GM23248 (cell line): Measurements from ENCODE around the gene SIGLEC1. TPM values are rescaled to one million over a fixed set of nuclear protein-coding genes. Genes with fewer than 3 reads are reported as not detected.
A peak's percentile ranks its signal among the peaks of the same experiment; 100 is the strongest.

Experiments used
- DNase-seq: peaks from one replicate; pipeline ENCODE4 v3.0.0-alpha.2; 2015
- H2AFZ ChIP-seq: fragments of 200-600 bp; sonication (generic); 2 replicates; pipeline ENCODE4 v1.6.1; 2016; ENCODE audit warnings: antibody characterized with exemption
- H3F3A ChIP-seq: fragments of 200-600 bp; sonication (generic); 2 replicates; pipeline ENCODE4 v1.6.1; 2016; ENCODE audit warnings: mild to moderate bottlenecking, antibody characterized with exemption, mixed run types; ENCODE audit not compliant: insufficient read depth
- H3K27ac ChIP-seq: fragments of 200-600 bp; sonication (generic); 2 replicates; pipeline ENCODE4 v1.5.1; 2016; ENCODE audit warnings: mild to moderate bottlenecking
- H3K27me3 ChIP-seq: fragments of 200-600 bp; sonication (generic); replicated peaks from 2 replicates; pipeline ENCODE4 v1.6.1; 2016; ENCODE audit warnings: mild to moderate bottlenecking; ENCODE audit not compliant: insufficient read depth
- H3K36me3 ChIP-seq: fragments of 200-600 bp; sonication (generic); 2 replicates; pipeline ENCODE4 v1.6.1; 2016; ENCODE audit warnings: low read depth, mild to moderate bottlenecking
- H3K4me1 ChIP-seq: fragments of 200-600 bp; sonication (generic); 2 replicates; pipeline ENCODE4 v1.6.1; 2016; ENCODE audit warnings: mild to moderate bottlenecking; ENCODE audit not compliant: insufficient read depth
- H3K4me2 ChIP-seq: fragments of 200-600 bp; sonication (generic); one replicate; pipeline ENCODE4 v1.6.1; 2016; ENCODE audit warnings: mild to moderate bottlenecking; ENCODE audit not compliant: unreplicated experiment
- H3K4me3 ChIP-seq: fragments of 200-600 bp; sonication (generic); 2 replicates; pipeline ENCODE4 v1.5.1; 2016; ENCODE audit warnings: mild to moderate bottlenecking
- H3K79me2 ChIP-seq: fragments of 200-600 bp; sonication (generic); 2 replicates; pipeline ENCODE4 v1.6.1; 2016; ENCODE audit warnings: mild to moderate bottlenecking; ENCODE audit not compliant: insufficient read depth
- H3K9ac ChIP-seq: fragments of 200-600 bp; sonication (generic); 2 replicates; pipeline ENCODE4 v1.6.1; 2016; ENCODE audit warnings: mild to moderate bottlenecking
- H3K9me2 ChIP-seq: fragments of 200-600 bp; sonication (generic); 2 replicates; pipeline ENCODE4 v1.6.1; 2016; ENCODE audit warnings: mixed run types, mild to moderate bottlenecking, moderate library complexity; ENCODE audit not compliant: insufficient read depth
- H3K9me3 ChIP-seq: fragments of 200-600 bp; sonication (generic); one replicate; pipeline ENCODE4 v1.6.1; 2017; ENCODE audit warnings: low read depth
- H4K20me1 ChIP-seq: fragments of 200-600 bp; sonication (generic); 2 replicates; pipeline ENCODE4 v1.6.0; 2016; ENCODE audit not compliant: insufficient read depth
- EZH2 ChIP-seq: fragments of 200-600 bp; sonication (generic); IDR thresholded peaks from 2 replicates; pipeline ENCODE4 v1.6.1; 2018; ENCODE audit warnings: antibody characterized with exemption, mild to moderate bottlenecking; ENCODE audit not compliant: insufficient read depth, poor library complexity, severe bottlenecking
- EZH2phosphoT487 ChIP-seq: fragments of 200-600 bp; sonication (generic); IDR thresholded peaks from 2 replicates; pipeline ENCODE4 v1.6.1; 2018; ENCODE audit warnings: antibody characterized with exemption, moderate library complexity, mild to moderate bottlenecking, low read depth; ENCODE audit not compliant: insufficient read depth
- WGBS, 2 experiments: methylation state at CpG; one replicate each; pipeline ENCODE4 v1.1.6; 2015 to 2017; ENCODE audit warnings: low lambda C conversion rate in 2 of 2, low coverage in 1 of 2; ENCODE audit errors: missing lambda C conversion rate in 2 of 2; 5-methylcytosine and 5-hydroxymethylcytosine counted together
- in situ Hi-C: fragments of 300-500 bp; cut with MboI; formaldehyde crosslinking; loops from 2 replicates; pipeline ENCODE4 v1.15.0; 2020
- polyA plus RNA-seq: library from polyadenylated mRNA; unstranded; fragments of >200 nt; fragmentation: Nextera tagmentation; extraction: Ambion mirVana; gene quantifications from 2 replicates; pipeline ENCODE4 v1.2.1, GENCODE V29; 2016
- total RNA-seq: library from RNA; depleted of rRNA; stranded (reverse); fragments of >200 nt; shearing (Covaris generic); gene quantifications from 2 replicates; pipeline ENCODE4 v1.2.3, GENCODE V29; 2014

Gene SIGLEC1
- total and polyA plus RNA-seq, 2 experiments from 2014 or later = not detected

DNA sequence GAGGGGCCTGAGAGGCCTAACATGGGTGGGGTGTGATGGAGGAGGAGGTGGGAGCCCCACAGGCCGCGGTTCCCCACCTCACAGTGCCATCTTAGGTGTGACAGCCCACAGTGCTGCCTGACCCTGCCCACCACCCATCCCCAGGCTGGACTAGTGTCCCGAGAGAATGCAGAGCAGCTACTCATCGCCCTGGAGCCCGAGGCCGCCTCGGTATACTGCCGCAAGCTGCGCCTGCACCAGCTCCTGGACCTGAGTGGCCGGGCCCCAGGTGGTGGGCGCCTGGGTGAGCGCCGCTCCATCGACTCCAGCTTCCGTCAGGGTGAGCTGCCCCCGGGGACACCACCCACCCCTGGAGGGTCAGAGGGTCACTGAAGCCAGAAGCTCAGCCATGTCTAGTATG lies 35.7 kb upstream of the SIGLEC1 start:
- 86 to 91% methylated on average over 16 of the region's 16 CpGs for WGBS, 2 experiments
- Histone ChIP-seq H3K4me2 (no peak overlapping the region), H3K27me3 (no peaks in the 10 kb centered on the region), H3K9me2 (no peaks in the 10 kb centered on the region), H3K27ac (no peak overlapping the region), H3K9ac (no peak overlapping the region), H4K20me1 (no peaks in the 10 kb centered on the region), H3K36me3 (no peaks in the 10 kb centered on the region), H2AFZ (no peak overlapping the region), H3K9me3 (no peaks in the 10 kb centered on the region), H3K4me1 (no peaks in the 10 kb centered on the region), H3F3A (no peaks in the 10 kb centered on the region), H3K79me2 (no peaks in the 10 kb centered on the region), H3K4me3 (no peak overlapping the region)
- TF ChIP-seq EZH2 (no peak), EZH2phosphoT487 (no peak)
- no peak for DNase-seq
- in situ Hi-C loops = no loop called here

GRCh38 chr20:3747471-3747870 lies 35.1 kb upstream of the SIGLEC1 start:
- WGBS, 2 experiments = 96 to 98% methylated on average over 2 of the region's 2 CpGs
- Histone ChIP-seq H3K36me3 (no peaks in the 10 kb centered on the region), H3K9me2 (no peaks in the 10 kb centered on the region), H2AFZ (no peak overlapping the region), H4K20me1 (no peaks in the 10 kb centered on the region), H3K9ac (no peak overlapping the region), H3K79me2 (no peaks in the 10 kb centered on the region), H3K27me3 (no peaks in the 10 kb centered on the region), H3K4me1 (no peaks in the 10 kb centered on the region), H3K4me3 (no peak overlapping the region), H3F3A (no peaks in the 10 kb centered on the region), H3K4me2 (no peak overlapping the region), H3K27ac (no peak overlapping the region), H3K9me3 (no peaks in the 10 kb centered on the region)
- in situ Hi-C loops = no loop called here
- DNase-seq = no peak
- no peak for TF ChIP-seq EZH2phosphoT487
- no peak for TF ChIP-seq EZH2

GRCh38 chr20:3745686-3746173 lies 33.3 kb upstream of the SIGLEC1 start:
- Histone ChIP-seq H3F3A (no peaks in the 10 kb centered on the region), H3K9me3 (no peaks in the 10 kb centered on the region), H3K4me3 (no peak overlapping the region), H3K4me2 (no peak overlapping the region), H4K20me1 (no peaks in the 10 kb centered on the region), H2AFZ (no peak overlapping the region), H3K9me2 (no peaks in the 10 kb centered on the region), H3K27ac (no peak overlapping the region), H3K9ac (no peak overlapping the region), H3K27me3 (no peaks in the 10 kb centered on the region), H3K36me3 (no peaks in the 10 kb centered on the region), H3K79me2 (no peaks in the 10 kb centered on the region), H3K4me1 (no peaks in the 10 kb centered on the region)
- in situ Hi-C loops = no loop called here
- TF ChIP-seq EZH2 = no peak
- no peak for TF ChIP-seq EZH2phosphoT487
- DNase-seq = no peak
- WGBS, 2 experiments = 86 to 89% methylated on average over 11 of the region's 11 CpGs

GRCh38 chr20:3744806-3745685 lies 32.6 kb upstream of the SIGLEC1 start:
- 63 to 81% methylated on average over 31 to 44 of the region's 45 CpGs for WGBS, 2 experiments
- TF ChIP-seq EZH2 (no peak), EZH2phosphoT487 (no peak)
- DNase-seq = peak; percentile 32
- no peaks in the 10 kb centered on the region for H3K27me3 ChIP-seq
- H3K79me2 ChIP-seq = no peaks in the 10 kb centered on the region
- H3K9me2 ChIP-seq = no peaks in the 10 kb centered on the region
- H3K9ac ChIP-seq = no peak overlapping the region
- H3K4me2 ChIP-seq = no peak overlapping the region
- no peak overlapping the region for H3K4me3 ChIP-seq
- H4K20me1 ChIP-seq = no peaks in the 10 kb centered on the region
- H2AFZ ChIP-seq = no peak overlapping the region
- no peaks in the 10 kb centered on the region for H3K36me3 ChIP-seq
- H3F3A ChIP-seq = no peaks in the 10 kb centered on the region
- in situ Hi-C loops = no loop called here
- H3K27ac ChIP-seq = no peak overlapping the region
- H3K9me3 ChIP-seq = no peaks in the 10 kb centered on the region
- no peaks in the 10 kb centered on the region for H3K4me1 ChIP-seq
